NCI-H2081 treated with DMSO at 0.1 percent for 48 hours (cell line): ENCODE measurements around the gene RPS27L.
"Not testable (repeated sequence)": the region's sequence is repeated elsewhere in the genome, so short reads cannot be mapped to it uniquely, and the experiment has no call there.

Experiments
- DNase-seq: peaks from one replicate; lab custom pipeline; 2025; lab: John Stamatoyannopoulos, UW

RPS27L gene

DNA sequence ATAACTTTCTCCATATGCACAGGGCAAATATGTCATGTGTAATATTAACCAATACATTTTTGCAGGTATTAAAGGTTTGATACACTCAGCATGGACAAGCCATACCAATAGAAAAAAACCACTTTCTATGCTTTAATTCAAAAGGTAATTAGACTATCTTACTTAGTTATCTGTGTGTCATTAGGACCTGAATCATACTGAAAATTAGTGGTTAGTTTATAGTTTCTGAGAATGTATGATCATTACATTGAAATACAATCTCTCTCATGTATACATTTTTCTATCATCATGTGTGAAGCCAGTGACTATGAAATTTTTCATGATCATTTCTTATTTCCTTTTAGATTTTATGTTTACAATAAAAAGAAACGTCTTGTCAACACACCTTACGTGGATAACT is 16.3 kb downstream of the RPS27L start:
- DNase-seq, result no peak

DNA sequence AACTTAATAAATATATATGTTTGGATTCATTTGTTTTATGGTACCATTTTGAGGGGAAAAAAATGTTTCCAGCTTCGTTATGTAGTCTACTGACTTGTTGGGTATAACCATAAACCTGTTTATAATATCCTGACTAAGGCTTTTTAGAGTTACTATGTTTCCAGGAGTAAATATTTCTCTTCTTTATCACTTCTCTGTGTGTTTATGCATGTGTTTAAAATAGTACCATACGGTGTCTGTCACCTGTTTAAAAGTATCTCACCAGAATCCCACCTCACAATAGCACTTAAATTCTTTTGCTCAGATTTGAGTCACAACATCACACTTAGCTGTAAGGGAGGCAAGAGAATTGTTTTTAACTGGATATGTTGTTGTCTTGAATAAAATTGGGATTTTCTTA is 20.5 kb downstream of the RPS27L start:
- DNase-seq, result no peak

DNA sequence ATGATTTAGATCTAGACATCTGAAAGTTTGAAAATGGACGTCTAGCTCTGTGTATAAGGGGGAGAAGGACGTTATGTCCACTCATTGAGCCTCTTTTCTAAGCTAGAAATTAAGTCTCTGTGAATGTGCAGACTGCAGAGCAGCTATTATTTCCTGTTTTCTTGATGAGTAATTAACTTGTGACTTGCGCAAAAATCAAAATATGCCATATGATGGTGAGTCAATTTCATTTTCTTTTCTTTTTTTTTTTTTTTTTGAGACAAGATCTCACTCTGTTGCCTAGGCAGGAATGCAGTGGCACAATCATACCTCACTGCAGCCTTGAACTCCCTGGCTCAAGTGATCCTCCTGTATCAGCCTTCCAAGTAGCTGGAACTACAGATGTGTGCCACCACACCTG is 21.5 kb downstream of the RPS27L start:
- DNase-seq, result no peak

DNA sequence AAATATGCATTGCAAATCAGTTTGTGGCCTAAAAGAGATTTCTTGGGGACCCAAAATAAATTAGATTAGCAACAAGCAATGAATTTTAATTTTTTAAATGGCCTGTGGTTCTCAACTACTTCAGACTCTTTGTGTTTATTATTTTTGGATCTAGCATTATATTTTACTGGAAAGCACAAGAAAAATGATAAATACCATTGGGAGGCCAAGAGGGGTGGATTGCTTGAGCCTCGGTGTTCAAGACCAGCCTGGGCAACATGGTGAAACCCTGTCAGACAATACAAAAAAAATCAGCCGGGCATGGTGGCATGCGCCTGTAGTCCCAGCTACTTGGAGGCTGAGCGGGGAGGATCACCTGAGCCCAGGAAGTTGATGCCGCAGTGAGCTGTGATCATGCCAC is 22.0 kb downstream of the RPS27L start:
- no peak for DNase-seq

DNA sequence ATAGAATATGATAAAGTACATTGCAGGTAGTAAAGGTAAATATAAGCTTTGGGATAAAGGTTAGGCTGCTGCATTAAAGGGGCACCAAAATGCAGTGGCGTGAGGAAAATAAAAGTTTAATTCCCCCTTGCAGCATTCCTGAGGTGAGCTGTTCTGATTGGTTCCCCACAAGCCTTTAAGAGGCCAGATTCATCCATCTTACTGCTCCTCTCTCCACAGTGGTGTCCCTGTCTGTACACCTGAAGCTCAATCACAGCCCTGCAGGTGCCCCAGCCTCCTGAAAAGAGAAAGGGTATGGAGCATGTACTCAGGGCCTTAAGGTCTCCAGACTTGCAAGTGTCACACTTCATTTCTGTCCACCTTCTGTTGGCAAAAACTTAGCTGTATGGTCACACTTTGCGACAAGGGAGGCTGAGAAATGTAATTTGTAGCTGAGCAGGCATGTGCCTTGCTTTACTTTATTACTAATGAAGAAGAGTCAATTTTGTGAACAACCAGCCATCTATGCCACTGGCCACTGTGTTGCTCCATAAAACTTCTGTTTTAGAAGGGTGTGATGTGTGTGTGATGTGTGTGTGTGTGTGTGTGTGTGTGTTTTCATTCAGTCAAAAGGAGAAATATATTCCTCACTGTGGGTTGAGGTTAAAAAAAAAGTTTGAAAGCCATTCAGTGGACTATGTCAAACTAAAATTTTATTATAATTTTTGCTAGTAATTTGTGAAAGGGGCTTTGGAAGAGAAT is 22.9 kb downstream of the RPS27L start:
- no peak for DNase-seq

DNA sequence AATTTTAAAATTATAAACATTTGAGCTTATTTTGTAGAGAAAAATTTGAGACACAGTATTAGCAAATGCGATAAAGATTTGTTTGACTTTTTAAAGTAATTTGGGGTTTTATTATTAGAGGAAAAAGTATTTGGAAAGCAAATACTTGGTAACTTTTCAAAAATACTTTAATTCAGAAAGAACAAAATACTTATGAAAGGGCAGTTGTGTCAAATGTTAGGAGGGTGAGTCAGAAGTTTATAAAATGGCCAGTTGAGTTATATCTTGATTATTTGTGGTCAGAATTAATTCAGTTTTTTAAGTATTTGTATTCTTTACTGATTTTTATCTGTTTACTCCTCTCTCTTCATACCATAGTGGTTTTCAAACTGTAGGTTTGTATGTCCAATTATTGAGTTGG is 23.5 kb downstream of the RPS27L start:
- no peak for DNase-seq

DNA sequence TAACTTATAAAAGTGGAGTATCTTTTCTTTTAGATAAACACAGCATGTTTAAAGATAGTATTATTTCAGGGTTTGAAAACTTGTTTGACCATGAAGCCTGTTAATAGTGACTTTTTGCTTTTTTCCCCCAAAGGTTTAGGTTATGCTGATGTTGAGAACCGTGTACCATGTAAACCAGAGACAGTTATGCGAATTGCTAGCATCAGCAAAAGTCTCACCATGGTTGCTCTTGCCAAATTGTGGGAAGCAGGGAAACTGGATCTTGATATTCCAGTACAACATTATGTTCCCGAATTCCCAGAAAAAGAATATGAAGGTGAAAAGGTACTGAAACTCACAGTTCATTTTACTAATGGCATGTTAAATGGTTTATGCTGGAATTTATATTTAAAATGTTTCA is 30.6 kb downstream of the RPS27L start:
- DNase-seq, result no peak

DNA sequence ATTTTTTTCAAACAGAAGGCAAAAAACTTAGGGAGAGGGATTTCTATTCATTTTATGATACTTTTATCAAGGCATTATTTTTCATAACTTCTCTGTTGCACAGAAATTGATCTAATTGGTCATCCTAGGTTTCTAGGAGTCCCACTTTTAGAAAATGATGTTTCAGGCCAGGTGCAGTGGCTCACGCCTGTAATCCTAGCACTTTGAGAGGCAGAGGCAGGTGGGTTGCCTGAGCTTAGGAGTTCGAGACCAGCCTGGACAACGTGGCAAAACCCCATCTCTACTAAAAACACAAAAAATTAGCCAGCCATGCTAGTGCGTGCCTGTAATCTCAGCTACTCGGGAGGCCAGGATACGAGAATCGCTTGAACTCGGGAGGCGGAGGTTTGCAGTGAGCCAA is 32.8 kb downstream of the RPS27L start:
- no peak for DNase-seq

DNA sequence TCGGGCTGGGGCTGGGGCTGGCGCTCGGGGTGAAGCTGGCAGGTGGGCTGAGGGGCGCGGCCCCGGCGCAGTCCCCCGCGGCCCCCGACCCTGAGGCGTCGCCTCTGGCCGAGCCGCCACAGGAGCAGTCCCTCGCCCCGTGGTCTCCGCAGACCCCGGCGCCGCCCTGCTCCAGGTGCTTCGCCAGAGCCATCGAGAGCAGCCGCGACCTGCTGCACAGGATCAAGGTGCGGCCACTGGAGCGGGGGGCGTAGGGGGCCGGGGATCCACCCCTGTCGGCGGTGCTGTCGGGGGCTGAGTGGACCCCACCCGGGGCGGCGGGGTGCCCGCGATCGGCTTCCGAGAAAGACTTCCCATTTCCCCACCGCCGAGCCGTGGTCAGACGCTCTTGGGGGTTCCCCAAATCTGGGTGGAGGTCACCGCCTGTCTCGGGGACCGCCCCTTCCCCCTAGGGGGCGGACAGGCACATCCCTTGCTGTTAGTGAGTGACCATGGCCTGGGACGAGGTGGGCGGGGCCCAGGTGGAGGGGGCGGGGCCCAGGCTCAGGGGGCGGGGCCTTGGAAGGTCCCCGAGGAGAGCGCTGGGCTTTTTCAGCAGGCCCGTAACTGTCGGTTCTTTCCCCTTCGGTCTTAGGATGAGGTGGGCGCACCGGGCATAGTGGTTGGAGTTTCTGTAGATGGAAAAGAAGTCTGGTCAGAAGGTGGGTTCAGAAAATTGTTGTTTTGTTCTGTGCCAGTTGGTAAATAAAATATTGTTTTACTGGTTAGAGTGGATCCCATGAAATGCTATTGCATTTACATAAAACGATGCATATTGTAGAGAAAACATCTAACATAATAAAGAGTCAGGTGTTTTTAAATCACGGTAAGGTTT is 35.0 kb downstream of the RPS27L start:
- DNase-seq, result no peak

DNA sequence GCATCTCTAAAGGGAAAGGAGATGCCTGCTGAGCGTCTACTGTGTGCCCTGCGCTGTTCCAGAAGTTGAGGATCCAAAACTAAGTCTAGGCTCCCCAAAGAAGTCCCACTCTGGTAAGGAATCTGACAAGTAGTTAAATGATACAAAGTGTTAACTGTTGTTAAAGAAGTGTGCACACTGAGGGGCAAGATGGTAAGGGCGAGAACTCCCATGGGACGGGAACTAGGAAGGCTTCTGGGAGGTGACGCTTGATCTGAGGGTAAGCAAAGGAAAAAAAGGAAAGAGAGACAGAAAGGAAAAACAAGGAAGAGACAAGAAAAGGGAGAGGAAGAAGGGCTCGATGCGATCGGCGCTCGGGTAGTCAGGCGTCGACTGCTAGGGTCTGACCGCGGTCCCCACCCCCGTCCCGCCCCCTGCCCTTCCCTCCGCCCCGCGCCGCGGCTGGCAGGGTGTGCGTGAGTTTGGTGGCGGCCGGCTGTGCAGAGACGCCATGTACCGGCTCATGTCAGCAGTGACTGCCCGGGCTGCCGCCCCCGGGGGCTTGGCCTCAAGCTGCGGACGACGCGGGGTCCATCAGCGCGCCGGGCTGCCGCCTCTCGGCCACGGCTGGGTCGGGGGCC is 35.8 kb downstream of the RPS27L start, which contains the start of gene LACTB:
Gene LACTB (plus strand): TSS at position 480 of the 620 bp plus-strand sequence. CDS start 11 bp downstream, at position 491.
- no peak for DNase-seq

DNA sequence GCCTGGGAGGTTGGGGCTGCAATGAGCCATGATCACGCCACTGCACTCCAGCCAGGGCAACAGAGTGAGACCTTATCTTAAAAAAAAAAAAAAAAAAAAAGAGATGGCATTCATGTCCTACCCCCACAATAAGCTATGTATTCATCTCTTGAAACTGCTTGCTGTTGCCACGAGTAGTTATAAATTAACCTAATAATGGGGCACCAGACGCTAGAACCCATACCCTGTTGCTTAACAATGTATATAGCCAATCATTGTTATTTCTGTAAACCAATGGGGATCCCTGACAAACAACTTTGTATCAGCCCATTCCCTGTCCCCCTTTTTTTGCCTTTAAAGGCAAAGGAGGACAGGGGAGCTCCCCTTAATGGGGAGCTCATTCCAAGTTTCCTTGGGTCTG is 38.4 kb downstream of the RPS27L start:
- DNase-seq, result no peak

DNA sequence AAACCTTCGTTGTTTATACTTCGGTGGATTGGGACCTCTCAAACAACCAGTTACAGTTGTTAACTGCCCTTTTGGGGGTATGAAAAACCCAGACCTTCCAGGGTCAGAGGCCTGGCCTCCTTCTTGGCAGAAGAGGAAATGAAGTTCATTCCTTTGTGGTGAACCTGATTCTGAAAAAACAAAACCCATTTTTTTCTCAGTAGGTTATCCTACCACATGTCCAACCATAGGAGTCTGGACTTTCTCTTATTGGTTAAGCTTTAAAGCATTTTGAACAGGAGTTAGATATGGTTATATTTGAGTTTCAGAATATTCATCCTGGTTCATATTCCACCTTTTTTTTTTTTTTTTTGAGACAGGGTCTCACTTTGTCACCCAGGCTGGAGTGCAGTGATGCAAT is 42.8 kb downstream of the RPS27L start:
- no peak for DNase-seq

DNA sequence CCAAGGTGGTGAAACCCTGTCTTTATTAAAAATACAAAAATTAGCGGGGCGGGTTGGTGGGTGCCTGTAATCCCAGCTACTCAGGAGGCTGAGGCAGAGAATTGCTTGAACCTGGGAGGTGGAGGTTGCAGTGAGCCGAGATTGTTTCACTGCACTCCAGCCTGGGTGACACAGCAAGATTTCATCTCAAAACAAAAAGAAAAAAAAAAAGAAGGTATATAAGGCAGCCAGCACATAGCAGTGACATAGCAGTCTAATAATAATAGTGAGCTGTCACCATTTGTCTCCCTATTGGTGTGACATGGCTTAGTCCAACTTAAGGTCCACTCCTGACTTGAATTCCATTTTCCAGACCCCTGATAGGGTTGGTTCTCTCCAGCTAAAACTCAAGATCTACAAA is 44.4 kb downstream of the RPS27L start:
- DNase-seq, result no peak

DNA sequence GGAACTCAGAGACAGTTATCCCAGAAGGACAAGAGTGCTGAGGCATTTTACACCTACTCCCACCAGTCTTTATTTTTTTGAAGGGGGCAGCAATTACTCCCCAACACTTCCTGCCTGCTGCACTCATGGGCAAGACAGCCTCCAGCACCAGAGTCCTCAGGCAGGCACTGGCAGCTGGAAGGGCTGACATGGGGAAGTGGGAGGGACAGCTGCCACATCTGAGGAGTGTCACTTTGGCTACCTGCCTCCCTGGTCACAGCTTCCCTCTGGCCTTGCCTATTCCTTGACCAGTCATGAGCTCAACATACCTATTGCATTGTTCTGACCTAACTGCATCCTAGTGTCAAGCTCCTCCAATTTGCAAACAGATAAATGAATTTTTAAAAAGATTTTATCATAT is 45.8 kb downstream of the RPS27L start:
- no peak for DNase-seq

DNA sequence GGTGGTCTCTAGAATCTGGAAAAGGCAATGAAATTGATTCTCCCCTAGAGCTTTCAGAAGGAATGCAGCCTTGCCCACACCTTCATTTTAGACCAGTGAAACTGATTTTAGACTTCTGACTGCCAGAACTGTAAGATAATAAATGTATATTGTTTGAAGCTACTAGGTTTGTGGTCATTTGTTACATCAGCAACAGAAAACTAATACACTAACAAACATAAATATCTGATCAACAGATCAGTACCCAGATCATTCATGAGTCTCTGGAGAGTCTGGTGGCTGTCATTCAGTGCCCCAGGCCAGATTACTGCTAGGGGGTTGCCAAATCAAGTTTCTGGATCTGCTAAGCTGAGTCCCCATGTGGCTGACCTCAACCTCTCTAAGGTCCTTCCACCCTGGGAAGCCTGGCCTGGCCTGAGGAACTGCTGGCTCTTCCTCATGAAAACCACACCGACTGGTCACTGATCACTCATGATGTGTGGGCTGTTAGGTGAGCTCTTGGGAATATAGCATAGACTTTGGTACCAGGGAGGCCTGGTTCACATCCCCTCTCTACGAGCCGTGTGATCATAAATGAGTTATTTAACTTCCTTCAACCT is 46.8 kb downstream of the RPS27L start:
- DNase-seq, result no peak

DNA sequence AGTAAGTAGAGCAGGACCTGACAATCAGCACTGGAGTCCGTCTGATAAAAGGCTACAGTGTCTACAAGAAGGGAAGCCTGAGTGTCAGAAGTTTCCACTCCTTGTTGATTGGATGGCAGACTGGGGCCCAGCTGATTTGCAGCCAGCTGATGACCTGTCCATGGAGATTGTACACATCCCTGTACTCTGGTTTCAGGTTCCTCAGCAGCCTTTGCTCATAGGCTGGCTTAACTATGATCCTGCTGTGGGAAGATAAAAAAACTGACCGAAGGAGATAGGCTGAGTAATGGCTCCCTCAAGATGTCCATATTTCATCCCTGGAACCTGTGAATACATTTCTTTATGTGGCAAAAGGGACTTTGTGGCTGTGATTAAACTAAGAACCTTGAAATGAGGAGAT is 47.4 kb downstream of the RPS27L start:
- DNase-seq, result no peak

DNA sequence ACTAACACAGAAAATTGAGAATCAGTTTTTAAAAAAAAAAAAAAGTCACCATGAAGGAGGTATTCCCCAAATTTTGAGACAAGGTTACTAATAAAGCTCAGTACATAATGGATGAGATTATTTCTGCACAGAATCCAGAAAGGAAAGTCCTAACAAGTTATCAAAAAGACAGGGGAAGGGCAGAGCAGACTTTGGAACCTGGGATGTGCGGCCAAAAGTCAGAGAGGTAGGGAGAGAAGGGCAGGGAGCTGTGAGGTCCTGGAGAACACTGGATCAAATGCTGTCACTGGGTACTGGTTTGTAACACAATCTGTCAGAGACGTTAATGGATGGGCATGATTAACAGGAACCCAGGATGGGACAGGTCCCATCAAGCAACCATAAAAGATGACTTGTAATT is 47.8 kb downstream of the RPS27L start:
- no peak for DNase-seq

DNA sequence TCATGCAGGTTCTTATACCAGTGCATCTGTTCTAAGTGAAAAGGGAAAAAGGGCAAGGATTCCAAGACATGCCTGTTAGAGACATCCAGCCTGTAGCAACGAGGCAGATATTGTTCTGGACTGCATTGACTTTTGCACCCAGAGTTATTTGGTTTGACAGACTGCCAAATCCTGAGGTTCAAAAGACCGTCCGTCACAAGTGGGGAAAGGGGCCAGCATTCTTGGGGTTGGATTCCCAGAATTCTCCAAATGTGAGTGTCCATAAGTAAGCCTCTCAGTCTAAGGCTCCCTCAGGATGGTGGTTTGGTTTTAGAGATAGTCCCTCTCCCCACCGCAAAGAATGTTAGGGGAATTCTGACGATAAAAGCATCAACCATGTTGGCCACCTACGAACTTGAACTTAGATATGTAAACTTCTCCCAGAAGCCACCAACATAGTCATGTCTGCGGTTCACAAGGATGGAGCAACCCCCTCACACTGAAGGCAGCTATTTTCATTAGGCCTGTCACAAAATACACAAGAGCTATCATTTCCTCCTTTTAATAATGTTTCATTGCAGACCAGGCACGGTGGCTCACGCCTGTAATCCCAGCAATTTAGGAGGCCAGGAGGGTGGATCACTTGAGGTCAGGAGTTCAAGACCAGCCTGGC is 49.3 kb downstream of the RPS27L start:
- no peak for DNase-seq

DNA sequence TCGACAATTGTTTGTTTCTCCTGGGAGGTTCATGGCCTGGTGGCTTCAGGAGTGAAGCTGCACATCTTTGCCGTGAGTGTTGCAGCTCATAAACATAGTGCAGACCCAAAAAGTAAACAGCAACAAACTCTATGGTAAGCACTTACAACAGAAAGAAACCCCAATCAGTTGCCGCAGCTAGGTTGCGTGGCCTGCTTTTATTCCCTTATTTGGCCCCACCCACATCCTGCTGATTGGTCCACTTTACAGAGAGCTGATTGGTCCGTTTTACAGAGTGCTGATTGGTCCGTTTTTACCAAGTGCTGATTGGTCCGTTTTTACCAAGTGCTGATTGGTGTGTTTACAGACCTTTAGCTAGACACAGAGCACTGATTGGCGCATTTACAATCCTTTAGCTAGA is 51.9 kb downstream of the RPS27L start:
- not testable (repeated sequence) for DNase-seq

DNA sequence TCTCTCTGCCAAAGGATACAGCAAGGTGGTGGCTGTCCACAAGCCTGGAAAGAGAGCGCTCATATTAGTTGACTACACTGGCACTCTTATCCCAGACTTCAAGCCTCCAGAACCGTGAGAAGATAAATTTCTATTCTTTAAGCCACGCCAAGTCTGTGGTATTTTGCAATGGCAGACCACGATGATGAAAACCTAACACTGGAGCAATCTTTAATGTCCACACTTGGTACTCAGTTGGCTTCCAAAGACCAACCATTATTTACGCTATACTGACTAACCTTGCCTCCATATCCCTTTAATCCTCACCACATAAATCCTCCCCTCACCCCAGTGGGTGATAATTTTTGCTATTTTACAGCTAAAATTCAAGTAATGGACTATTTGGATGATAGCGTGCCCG is 52.5 kb downstream of the RPS27L start:
- DNase-seq, result no peak

DNA sequence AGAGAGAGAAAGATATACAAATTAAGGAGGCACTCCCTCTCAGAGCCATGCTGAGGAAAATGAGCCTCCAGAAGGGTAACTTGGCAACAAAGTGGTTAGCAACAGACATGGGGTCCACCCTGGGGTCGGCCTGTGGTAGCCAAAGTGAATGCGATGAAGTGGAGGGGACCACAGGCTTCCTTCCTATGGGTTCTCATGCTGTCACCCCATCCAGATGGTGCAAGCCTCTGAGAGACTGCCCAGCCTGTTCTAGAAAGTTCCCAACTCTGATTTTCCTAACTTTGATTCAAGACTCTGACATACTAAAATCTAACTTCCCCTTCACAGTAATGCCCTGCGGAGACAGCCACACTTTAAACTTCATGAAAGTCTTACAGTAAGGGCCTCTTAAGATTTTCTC is 53.9 kb downstream of the RPS27L start:
- DNase-seq, result no peak

DNA sequence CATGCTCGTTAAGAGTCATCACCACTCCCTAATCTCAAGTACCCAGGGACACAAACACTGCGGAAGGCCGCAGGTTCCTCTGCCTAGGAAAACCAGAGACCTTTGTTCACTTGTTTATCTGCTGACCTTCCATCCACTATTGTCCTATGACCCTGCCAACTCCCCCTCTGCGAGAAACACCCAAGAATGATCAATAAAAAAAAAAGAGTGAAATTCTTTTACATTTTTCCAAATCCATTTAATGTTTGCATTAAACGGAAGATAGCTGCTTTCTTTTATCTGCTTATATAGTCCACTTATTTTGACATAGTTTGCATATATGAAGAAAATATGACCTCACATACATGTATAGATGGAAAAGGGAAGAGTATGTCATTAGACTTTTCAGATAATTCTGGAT is 57.7 kb downstream of the RPS27L start:
- DNase-seq, result not testable (repeated sequence)
